Stimulated activated memory B cell treated with anti-CD40 and anti-IgM and Interleukin-4, amounts not matched to agents 10 μg/mL and 1 μg/mL and 100 μg/mL, for 72 hours (primary cell): ENCODE results near the gene KYNU.
"Not testable (repeated sequence)": the region's sequence is repeated elsewhere in the genome, so short reads cannot be mapped to it uniquely, and the experiment has no call there.

Experiments
- ATAC-seq: fragments of 150-1000 bp; cut with Tn5 transposase; 2 replicates; pipeline ENCODE4 v1.10.0; 2021
- H3K27ac Mint-ChIP-seq: one replicate; pipeline ENCODE4 v1.8.0; 2022; ENCODE audit warnings: mild to moderate bottlenecking, mixed read lengths
- H3K27me3 Mint-ChIP-seq: one replicate; pipeline ENCODE4 v1.8.0; 2022; ENCODE audit warnings: mixed read lengths
- H3K36me3 Mint-ChIP-seq: one replicate; pipeline ENCODE4 v1.8.0; 2022; ENCODE audit warnings: mixed read lengths
- H3K4me1 Mint-ChIP-seq: one replicate; pipeline ENCODE4 v1.8.0; 2022; ENCODE audit warnings: mixed read lengths
- H3K4me3 Mint-ChIP-seq: one replicate; pipeline ENCODE4 v1.8.0; 2022; ENCODE audit warnings: mild to moderate bottlenecking, moderate library complexity, mixed read lengths
- H3K9me3 Mint-ChIP-seq: one replicate; pipeline ENCODE4 v1.8.0; 2022; ENCODE audit warnings: mixed read lengths

KYNU gene

DNA sequence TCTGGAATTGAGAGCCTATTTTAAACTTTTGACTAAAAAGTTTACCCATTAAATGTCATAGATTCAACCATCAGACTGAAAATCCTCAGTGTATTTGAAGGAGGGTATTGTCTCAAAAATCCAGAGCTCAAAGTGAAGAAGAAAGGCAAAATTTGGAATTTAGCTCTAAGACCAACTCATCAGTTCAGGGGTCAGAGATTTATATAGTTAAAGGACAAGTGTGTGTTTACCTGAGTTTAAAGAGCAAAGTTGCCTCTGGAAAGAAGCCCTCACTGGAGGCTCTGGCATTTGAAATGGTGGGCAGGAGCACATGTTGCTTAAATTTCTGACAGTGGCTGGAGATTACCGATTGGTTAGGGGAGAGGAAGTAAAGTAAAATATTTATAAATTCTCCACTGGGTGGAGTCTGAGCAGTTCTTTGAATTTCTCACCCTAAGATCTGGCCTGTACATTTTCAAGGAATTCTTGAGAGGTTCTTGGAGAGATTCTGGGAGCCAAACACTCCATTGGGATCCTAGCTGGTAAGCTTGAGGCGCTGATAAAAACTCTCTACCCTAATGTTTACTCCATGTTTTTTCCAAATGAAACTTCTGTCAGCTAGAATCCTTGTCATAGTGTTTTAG, at the start of gene KYNU:
Gene KYNU (plus strand): TSS at position 449 of the 623 bp plus-strand sequence. CDS start 7,704 bp downstream, outside the sequence.
- Mint-ChIP-seq H3K36me3 (peaks cover 17% of the 10 kb centered on the region), H3K4me1 (peaks cover 78% of the 10 kb centered on the region), H3K4me3 (peak within 1 kb of the TSS; percentile 77), H3K9me3 (no peaks in the 10 kb centered on the region), H3K27ac (peak within 1 kb of the TSS; percentile 95), H3K27me3 (no peaks in the 10 kb centered on the region)
- peak; percentile 79 for ATAC-seq

DNA sequence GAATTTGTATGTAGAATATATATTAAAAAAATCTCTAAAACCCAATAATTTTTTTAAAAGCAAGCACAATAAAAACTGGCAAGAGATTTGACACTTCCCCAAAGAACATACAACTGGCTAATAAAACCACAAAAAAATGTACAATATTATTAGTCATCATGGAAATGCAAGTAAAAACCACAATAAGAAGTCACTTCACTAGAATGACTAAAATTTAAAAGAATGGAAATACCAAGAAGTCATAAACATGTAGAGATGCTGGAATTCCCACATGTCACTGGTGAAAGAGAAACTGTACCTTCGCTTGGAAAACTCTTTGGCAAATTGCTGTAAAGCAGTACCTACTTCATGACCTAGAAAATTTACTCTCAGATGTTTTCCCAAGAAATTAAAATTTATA, 43.4 kb upstream of the KYNU start:
- Mint-ChIP-seq H3K27ac (peak overlapping the region; percentile 54), H3K9me3 (no peaks in the 10 kb centered on the region), H3K4me1 (peaks cover 5% of the 10 kb centered on the region), H3K36me3 (peaks cover 11% of the 10 kb centered on the region), H3K27me3 (no peaks in the 10 kb centered on the region), H3K4me3 (no peak overlapping the region)
- no peak for ATAC-seq

DNA sequence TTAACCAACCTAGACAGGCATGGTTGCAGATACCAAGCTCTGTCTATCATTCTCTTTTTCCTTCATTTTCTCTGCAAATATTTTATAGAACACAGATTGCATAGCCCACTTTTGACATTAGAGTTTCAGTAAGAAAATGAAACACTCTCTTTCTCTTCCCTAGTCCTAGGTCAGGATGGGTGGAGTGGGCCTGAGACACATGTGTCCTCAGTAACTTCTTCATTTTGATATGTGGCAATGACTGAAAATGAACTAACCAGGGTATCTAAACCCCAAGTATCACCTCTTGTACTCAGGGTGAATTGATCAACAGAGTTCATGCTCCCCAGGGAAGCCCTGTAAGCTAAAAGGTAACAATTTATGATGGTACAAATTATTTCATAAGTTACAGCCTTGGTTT, 37.0 kb upstream of the KYNU start:
- no peak for ATAC-seq
- Mint-ChIP-seq H3K36me3 (no peaks in the 10 kb centered on the region), H3K4me1 (no peaks in the 10 kb centered on the region), H3K4me3 (no peak overlapping the region), H3K9me3 (no peaks in the 10 kb centered on the region), H3K27ac (no peak overlapping the region), H3K27me3 (no peaks in the 10 kb centered on the region)

DNA sequence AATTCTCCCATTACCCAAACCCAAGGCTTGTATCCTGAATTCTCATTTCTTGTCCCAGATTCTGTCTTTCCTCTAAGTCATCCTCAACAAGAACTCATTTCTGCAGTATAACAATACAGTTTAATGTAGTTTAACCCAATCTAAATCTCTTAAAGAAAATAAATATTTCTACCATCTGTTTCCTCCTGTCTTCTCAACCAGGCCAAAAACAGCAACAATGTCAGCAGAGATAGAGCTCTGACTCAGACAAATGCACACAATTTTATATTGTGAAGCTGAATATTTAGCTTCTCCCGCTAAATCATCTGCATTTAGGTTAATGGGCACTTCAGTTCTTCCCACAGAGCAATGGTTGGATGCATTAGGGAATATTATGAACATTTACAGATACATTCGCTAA, 35.7 kb upstream of the KYNU start:
- H3K27ac Mint-ChIP-seq, result no peak overlapping the region
- no peaks in the 10 kb centered on the region for H3K4me1 Mint-ChIP-seq
- no peaks in the 10 kb centered on the region for H3K27me3 Mint-ChIP-seq
- peaks cover 3% of the 10 kb centered on the region for H3K36me3 Mint-ChIP-seq
- no peak overlapping the region for H3K4me3 Mint-ChIP-seq
- no peaks in the 10 kb centered on the region for H3K9me3 Mint-ChIP-seq
- no peak for ATAC-seq

DNA sequence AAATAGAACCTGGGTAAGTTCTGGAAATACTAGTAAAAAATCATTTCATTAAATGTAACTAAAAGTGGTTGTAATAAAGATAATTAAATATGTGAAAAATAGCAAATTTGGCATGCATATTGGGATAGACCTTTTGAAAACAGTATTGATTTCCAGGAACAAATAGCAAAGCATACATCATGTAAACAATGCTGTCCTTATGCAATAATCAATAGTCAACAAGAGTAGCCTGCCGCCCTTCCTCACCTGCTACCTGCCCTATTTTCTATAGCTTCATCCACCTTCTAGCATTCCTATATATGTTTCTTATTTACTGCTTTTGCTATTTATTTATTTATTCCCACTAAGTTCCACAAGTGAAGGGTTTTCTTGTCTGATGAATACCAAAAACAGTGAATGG, 35.1 kb upstream of the KYNU start:
- H3K4me1 Mint-ChIP-seq, result no peaks in the 10 kb centered on the region
- H3K4me3 Mint-ChIP-seq, result no peak overlapping the region
- H3K36me3 Mint-ChIP-seq, result peaks cover 9% of the 10 kb centered on the region
- no peak for ATAC-seq
- H3K27ac Mint-ChIP-seq, result no peak overlapping the region
- H3K9me3 Mint-ChIP-seq, result no peaks in the 10 kb centered on the region
- H3K27me3 Mint-ChIP-seq, result no peaks in the 10 kb centered on the region

DNA sequence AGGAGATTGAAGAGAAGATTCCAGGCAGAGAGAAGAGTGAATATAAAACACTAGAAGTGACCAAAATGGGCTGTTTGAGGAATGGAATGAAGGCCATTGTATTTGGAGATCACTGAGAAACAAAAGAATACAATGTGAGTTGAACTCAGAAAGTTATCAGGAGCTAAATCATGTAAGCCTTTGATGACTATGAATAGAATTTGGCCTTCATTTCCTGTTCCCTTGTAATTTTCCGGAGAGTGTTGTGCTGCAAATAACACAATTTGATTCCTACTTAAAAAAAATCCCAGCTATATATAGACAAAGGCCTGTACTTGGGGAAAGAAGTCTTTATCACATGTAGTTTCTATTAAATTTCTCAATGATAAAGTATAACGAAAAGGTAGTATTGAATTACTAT, 33.7 kb upstream of the KYNU start:
- Mint-ChIP-seq H3K36me3 (peaks cover 10% of the 10 kb centered on the region), H3K27me3 (no peaks in the 10 kb centered on the region), H3K4me3 (no peak overlapping the region), H3K4me1 (no peaks in the 10 kb centered on the region), H3K27ac (no peak overlapping the region), H3K9me3 (no peaks in the 10 kb centered on the region)
- no peak for ATAC-seq

DNA sequence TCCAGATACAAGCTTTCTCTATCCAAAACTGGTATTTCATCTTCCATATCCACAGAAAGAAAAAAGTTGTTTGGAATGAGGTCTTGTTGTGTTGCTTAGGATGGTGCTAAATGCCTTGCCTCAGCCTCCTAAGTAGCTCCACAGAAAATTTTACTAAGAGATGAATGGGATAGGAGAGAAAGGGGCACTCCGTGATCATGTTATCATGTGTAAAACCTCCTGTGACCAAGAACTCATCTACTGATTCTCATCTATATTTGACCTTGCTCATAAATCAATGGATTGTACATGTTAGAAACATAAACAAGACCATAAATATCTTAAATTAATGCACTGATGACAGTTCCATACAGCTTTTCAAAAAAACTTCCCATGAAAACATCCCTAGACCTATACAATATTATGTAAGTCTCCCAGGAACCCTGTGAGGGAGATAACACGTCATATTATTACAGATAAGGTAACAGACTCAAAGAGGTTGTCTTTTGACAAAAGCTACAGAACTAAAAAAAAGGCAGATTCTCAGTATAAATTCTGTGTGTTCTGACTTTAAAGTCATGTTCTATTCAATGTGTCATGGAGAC, 29.3 kb upstream of the KYNU start:
- Mint-ChIP-seq H3K4me3 (no peak overlapping the region), H3K27me3 (no peaks in the 10 kb centered on the region), H3K27ac (no peak overlapping the region), H3K9me3 (no peaks in the 10 kb centered on the region), H3K36me3 (peaks cover 10% of the 10 kb centered on the region), H3K4me1 (no peaks in the 10 kb centered on the region)
- ATAC-seq, result no peak

DNA sequence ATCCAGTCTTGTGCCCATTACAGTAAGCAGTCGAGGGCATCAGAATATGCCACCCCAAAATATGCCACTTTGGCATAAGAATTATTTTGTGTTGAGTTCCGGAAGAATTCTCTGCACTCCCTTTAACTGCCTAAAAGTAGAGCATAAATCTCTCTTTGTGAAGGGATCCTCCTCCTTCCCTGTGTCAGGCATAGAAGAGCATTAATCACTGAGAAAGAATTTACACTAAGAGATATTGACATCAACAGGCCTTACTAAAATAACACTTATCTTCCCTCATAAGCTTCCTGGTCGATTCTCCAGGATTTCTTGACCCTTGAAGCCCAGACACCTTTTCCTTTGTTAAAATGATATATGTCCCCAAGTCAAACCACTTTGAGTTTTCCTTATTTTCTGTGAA, 27.6 kb upstream of the KYNU start:
- H3K4me3 Mint-ChIP-seq, result no peak overlapping the region
- H3K4me1 Mint-ChIP-seq, result no peaks in the 10 kb centered on the region
- no peaks in the 10 kb centered on the region for H3K9me3 Mint-ChIP-seq
- no peaks in the 10 kb centered on the region for H3K27me3 Mint-ChIP-seq
- no peak overlapping the region for H3K27ac Mint-ChIP-seq
- peaks cover 10% of the 10 kb centered on the region for H3K36me3 Mint-ChIP-seq
- ATAC-seq, result no peak

DNA sequence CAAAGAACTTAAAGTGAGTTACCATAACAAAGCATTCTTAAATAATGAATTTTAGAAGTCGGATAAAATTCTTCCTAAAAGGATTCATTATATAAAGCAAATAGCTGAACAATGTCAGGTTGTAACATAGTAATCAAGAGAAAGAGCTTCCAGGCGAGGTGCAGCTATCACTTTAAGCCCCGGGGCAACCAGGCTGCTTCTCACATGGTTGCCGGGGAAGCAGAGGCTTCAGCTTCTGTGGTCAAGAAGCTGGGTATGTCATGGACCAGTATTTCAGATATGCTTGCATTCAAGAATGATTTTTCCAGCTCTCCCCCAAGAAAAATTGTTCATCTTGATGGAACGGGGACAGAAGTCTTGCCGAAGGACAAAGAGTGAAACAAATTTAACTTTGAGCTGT, 23.6 kb upstream of the KYNU start:
- Mint-ChIP-seq H3K4me1 (no peaks in the 10 kb centered on the region), H3K36me3 (peaks cover 6% of the 10 kb centered on the region), H3K27ac (no peak overlapping the region)

DNA sequence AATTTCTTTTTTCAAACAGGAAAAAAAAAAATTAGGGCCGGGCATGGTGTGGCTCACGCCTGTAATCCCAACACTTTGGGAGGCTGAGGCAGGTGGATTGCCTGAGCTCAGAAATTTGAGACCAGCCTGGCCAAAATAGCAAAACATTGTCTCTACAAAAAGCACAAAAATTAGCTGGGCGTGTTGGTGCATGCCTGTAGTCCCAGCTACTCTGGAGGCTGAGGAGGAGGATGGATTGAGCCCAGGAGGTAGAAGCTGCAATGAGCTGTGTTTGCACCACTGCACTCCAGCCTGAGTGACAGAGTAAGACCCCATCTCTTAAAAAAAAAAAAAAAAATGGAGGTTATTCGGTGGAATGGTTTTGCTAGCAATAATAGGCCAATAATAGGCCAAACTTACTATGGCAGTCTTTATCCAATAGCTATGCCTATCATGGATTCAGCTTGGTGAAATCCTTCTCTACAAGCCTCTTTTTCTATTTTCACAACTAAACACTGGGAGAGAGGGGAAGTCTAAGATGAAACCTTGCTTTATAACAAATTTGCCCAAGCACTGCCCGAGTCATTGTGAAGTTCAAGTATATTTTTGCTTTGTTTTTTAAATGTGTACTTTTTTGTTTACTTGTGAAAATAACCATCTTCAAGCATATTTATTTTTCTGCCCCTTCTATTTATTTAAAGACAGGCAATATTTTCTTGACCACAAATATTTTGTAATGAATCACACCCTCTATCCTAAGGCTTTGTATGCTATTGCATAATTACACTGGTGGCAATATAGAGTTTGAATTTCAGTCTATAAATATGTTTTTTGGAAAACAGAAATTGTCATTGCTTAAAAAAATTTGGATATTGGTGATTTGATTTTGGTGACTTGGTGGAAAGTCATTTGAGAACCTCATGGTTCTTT, 20.0 kb upstream of the KYNU start:
- no peaks in the 10 kb centered on the region for H3K4me1 Mint-ChIP-seq
- H3K9me3 Mint-ChIP-seq, result no peaks in the 10 kb centered on the region
- ATAC-seq, result no peak
- H3K36me3 Mint-ChIP-seq, result peaks cover 6% of the 10 kb centered on the region
- no peak overlapping the region for H3K27ac Mint-ChIP-seq
- H3K27me3 Mint-ChIP-seq, result no peaks in the 10 kb centered on the region
- H3K4me3 Mint-ChIP-seq, result no peak overlapping the region

More for the DNA sequence above, 23.6 kb upstream of the KYNU start:
- Mint-ChIP-seq H3K27me3 (no peaks in the 10 kb centered on the region), H3K4me3 (no peak overlapping the region), H3K9me3 (no peaks in the 10 kb centered on the region)
- no peak for ATAC-seq

DNA sequence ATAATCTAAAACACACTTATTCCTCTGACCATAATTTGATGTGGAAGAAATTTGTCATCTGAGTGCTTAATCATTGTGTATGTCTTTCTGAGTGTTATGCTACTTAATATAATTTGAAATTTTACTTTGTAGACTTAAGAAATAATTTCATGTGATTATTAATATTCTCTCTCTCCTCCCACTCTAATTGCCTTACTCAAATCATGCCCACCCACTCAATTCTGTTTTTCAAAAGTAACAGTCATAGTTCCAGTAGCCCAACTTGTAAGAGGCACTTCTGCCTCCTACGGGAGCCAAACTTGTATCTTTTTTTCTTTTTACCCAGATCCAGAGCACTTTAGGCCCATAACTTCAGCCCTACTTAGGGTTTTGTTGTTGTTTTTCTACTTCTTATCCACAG, 18.5 kb upstream of the KYNU start:
- Mint-ChIP-seq H3K4me3 (no peak overlapping the region), H3K36me3 (peaks cover 6% of the 10 kb centered on the region), H3K4me1 (peaks cover 6% of the 10 kb centered on the region), H3K27ac (no peak overlapping the region), H3K9me3 (no peaks in the 10 kb centered on the region), H3K27me3 (no peaks in the 10 kb centered on the region)
- no peak for ATAC-seq

DNA sequence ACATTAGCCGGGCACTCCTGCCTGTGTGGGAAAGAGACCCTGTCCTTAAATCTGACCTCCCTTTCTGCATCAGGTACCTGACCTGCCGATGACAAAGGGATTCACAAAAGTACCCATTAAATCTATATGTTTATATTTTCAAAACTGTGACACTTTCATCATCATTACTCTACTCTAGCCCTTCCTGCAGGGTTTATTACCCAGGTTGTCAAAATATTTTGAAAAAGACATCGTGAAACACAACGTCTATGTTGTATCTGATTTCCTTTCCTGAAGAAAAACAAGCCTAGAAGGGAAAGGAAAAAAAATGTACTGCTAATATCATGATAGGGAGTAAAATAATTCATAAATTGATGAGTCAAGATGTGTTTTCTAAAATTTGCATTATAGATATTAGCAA, 15.2 kb upstream of the KYNU start:
- Mint-ChIP-seq H3K4me3 (no peak overlapping the region), H3K27ac (no peak overlapping the region), H3K36me3 (no peaks in the 10 kb centered on the region), H3K4me1 (peaks cover 26% of the 10 kb centered on the region), H3K9me3 (no peaks in the 10 kb centered on the region), H3K27me3 (no peaks in the 10 kb centered on the region)
- no peak for ATAC-seq

DNA sequence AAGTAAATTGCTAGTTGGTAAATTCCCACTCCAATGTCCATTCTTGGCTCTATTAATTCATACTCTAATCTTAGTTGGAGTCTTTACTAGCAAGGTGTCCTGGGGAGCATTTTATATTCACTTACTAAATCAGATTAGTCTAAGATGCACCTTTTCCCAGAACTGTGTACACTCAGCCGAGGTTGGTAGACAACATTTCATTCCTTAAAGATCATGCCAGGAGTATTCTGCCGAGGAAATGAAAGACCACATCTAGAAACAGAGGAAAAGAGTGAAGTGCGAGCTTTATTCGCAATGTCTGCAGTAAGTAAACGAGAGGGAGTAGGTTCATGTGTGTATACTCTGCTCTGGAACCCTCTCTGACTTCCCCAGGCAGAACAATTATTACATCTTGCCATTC, 14.6 kb upstream of the KYNU start:
- H3K36me3 Mint-ChIP-seq, result no peaks in the 10 kb centered on the region
- H3K27ac Mint-ChIP-seq, result no peak overlapping the region
- peaks cover 32% of the 10 kb centered on the region for H3K4me1 Mint-ChIP-seq
- no peaks in the 10 kb centered on the region for H3K27me3 Mint-ChIP-seq
- no peak overlapping the region for H3K4me3 Mint-ChIP-seq
- no peaks in the 10 kb centered on the region for H3K9me3 Mint-ChIP-seq
- no peak for ATAC-seq

DNA sequence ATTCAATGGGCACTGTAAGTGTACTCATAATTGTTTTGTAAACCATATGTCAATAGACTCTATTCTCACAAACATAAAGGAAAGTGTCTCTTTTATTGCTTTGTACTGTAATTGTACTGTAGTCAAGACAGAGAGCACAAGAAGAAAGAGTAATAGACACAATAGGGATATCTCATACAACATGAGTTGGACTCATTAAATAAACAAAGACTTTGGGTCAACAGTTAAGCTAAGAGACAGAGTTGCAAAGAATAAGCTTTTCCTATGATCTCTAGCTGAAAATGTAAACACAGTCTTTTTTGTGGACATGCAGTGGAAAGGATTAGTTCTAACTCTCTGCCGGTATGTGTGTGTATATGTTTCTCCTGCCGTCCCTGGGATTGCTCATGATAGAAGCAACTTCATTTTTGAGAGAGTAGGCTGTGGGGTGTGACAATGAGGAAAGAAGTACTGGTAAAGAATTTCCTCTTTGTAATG, 13.9 kb upstream of the KYNU start:
- H3K4me3 Mint-ChIP-seq, result no peak overlapping the region
- H3K27me3 Mint-ChIP-seq, result no peaks in the 10 kb centered on the region
- peaks cover 37% of the 10 kb centered on the region for H3K4me1 Mint-ChIP-seq
- ATAC-seq, result no peak
- H3K27ac Mint-ChIP-seq, result no peak overlapping the region
- H3K9me3 Mint-ChIP-seq, result no peaks in the 10 kb centered on the region
- peaks cover 2% of the 10 kb centered on the region for H3K36me3 Mint-ChIP-seq

DNA sequence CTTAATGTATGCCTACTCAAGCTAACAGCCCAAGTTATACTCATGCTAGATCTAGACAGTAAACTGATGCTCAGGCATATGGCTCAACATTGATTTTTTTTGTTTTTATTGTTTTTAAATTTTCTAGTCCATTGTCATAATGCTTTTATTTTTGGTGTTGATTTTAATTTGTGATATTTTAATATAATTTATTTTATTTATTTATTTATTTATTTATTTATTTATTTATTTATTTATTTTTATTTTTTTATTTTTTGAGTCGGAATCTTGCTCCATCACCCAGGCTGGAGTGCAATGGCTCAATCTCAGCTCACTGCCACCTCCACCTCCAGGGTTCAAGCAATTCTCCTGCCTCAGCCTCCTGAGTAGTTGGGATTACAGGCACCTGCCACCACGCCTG, 12.9 kb upstream of the KYNU start:
- not testable (repeated sequence) for H3K27ac Mint-ChIP-seq, H3K36me3 Mint-ChIP-seq, H3K27me3 Mint-ChIP-seq, H3K9me3 Mint-ChIP-seq, ATAC-seq, H3K4me3 Mint-ChIP-seq
- H3K4me1 Mint-ChIP-seq, result peaks cover 42% of the 10 kb centered on the region
